Ammon's horn (tissue), 1 donor: ENCODE data around the gene NCCRP1.

Experiments
- DNase-seq: peaks from one replicate; pipeline ENCODE4 v3.0.0-alpha.2; 2016; ENCODE audit warnings: low spot score

NCCRP1 gene

DNA sequence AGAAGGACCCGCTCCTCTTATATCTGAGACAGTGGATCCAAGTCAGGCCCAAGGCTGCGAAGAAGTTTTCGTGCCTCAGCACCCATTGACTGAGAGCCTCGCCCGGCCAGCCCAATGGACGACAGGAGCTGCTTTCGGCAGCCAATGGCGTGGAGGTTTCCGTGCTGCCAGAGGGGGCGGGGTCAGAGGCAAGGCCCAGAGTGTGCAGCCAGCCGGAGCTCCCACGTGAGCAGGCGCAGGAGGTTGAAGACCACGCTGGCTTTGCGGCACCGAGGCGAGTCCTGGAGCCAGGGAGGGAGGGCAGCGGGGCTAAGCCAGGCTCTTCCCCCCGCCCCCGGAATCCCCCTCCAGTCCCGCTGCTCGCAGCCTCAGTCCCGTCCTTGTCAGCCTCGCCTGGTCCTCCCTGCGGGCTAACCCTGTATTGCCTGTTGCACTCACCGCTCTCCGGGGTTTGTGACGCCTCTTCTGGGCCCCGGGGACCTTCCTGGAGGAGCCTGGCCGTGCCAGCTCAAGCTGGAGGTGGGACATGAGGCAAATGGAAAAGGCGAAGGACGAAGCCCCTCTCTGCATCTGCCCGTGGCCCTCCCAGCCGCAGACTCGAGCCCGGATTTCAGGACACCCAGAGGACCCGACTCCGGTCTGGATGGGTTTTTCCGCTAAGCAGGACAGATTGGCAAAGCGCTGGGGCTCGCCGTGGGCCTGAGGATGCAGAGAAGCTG is 50.3 kb downstream of the NCCRP1 start:
- peak; percentile 46 for DNase-seq

DNA sequence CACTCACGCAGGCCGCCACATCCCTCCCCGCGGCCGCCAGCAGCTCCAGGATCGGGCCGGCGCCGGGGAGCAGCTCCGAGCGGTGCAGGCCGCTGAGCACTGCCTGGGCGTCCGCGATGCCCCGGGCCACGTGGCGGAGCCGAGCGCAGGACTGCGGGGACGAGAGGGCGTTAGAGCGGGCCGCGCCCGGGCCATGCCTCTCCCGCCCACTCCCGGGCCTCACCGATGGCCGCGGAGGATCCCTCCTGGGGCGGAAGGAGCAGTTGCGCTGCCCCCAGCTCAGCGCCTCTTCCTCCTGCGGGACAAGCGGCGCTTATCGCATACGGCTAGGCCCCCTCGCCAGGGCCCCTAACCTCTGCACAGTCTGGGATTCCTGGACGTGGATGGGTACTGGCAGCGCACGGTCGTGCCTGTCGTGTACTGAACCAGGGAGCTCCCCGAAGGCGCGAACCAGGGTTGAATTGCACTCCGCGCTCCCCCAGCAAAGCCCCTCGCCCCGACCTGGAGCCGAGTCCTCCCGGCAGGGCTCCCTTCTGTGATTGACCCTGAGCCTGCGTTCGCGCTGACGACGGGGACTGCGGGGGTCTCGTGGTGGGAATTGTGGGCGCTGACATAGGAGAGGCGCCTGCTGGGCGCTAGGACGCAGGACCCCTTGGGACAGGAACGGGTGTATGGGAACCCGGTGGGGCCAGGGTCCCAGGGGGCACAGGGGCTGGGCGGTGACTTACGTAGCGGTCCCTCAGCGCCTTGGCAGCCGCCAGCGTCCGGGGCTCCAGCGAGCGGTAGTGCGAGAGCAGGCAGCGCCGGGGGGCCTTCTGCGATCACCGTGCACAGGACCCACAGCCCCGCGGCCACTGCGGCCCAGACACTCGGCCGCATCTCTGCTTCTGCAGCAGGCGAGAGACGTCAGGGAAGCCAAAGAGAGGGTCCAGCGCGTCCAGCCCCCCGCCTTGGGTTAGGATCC is 51.2 kb downstream of the NCCRP1 start:
- DNase-seq, result no peak

DNA sequence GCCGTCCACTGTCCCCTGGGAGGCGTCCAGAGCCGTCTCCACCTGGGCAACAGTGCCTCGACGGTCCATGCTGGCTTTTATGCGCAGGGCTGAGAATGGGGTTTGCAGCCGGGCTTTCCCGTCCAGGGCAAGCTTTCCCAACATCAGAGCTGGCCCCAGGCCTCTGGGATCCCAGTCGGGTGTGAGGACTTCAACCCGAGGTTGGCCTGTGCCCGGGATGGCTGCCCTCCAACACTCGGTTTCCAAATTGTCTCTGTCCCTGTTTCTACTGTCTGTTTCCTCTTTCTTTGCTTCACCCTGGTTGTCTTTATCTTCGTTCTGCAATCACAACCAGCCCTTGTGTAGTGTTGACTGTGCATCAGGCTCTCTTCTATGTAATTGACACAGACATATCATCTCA is 52.0 kb downstream of the NCCRP1 start, which contains the start of gene IFNL4:
TSS of gene IFNL4 (minus strand) at position 51 of the 400 bp plus-strand sequence.
- DNase-seq, result no peak

DNA sequence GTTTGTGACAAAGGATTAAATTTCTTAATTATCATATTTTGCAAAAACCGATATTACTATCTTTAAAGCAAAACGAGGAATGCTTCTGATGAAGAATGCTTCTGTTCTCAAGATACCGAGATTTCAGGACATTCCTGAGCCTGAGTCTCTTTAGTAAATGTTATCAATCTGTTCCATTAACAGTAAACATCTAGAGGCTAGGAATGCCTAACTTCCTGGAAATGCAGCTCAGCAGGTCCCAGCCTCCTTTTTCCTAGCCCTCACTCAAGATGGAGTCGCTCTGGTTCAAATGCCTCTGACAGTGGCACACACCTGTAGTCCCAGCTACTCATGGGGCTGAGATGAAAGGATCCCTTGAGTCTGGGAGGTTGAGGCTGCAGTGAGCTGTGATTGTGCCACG is 54.3 kb downstream of the NCCRP1 start:
- no peak for DNase-seq
